SK-N-SH treated with all-trans-retinoic acid at 6 μM for 48 hours (cell line): ENCODE measurements around the gene PCBP3.

ENCODE experiments used
- ATAC-seq: fragments of 200-7000 bp; cut with Tn5 transposase; 3 replicates; pipeline ENCODE4 v1.9.1; 2020; ENCODE audit warnings: mild to moderate bottlenecking, moderate library complexity
- ARNTL ChIP-seq: fragments of 450-650 bp; formaldehyde crosslinking; IDR thresholded peaks from 2 replicates; pipeline ENCODE4 v1.5.0; 2020; ENCODE audit warnings: low read depth, mild to moderate bottlenecking, moderate library complexity, borderline replicate concordance
- BACH2 ChIP-seq: fragments of 250-450 bp; sonication (Bioruptor Pico); IDR thresholded peaks from 2 replicates; pipeline ENCODE4 v1.9.0; 2021; ENCODE audit warnings: mild to moderate bottlenecking, borderline replicate concordance
- CSDC2 ChIP-seq: fragments of 250-450 bp; sonication (Bioruptor Pico); IDR thresholded peaks from 2 replicates; pipeline ENCODE4 v1.5.0; 2020; ENCODE audit warnings: mild to moderate bottlenecking, moderate library complexity
- ESRRG ChIP-seq: fragments of 250-450 bp; sonication (Bioruptor Pico); IDR thresholded peaks from 2 replicates; pipeline ENCODE4 v1.6.1; 2021; ENCODE audit warnings: mild to moderate bottlenecking
- GLIS3 ChIP-seq: fragments of 250-450 bp; sonication (Bioruptor Pico); IDR thresholded peaks from 2 replicates; pipeline ENCODE4 v1.5.0; 2020; ENCODE audit warnings: mild to moderate bottlenecking, moderate library complexity
- ISL1 ChIP-seq: fragments of 250-450 bp; sonication (Bioruptor Pico); IDR thresholded peaks from 2 replicates; pipeline ENCODE4 v2.1.2; 2022; ENCODE audit warnings: mild to moderate bottlenecking, moderate library complexity
- OSR1 ChIP-seq: fragments of 250-450 bp; sonication (Bioruptor Pico); IDR thresholded peaks from 2 replicates; pipeline ENCODE4 v1.8.0; 2022; ENCODE audit warnings: moderate library complexity, mild to moderate bottlenecking, inconsistent platforms
- RARB ChIP-seq: fragments of 250-450 bp; sonication (Bioruptor Pico); IDR thresholded peaks from 2 replicates; pipeline ENCODE4 v1.8.0; 2021; ENCODE audit warnings: mild to moderate bottlenecking, moderate library complexity
- SNAI2 ChIP-seq: fragments of 250-450 bp; sonication (Bioruptor Pico); IDR thresholded peaks from 2 replicates; pipeline ENCODE4 v1.5.0; 2020; ENCODE audit warnings: mild to moderate bottlenecking, moderate library complexity
- TCF4 ChIP-seq: fragments of 250-450 bp; sonication (Bioruptor Pico); IDR thresholded peaks from 2 replicates; pipeline ENCODE4 v1.8.0; 2021; ENCODE audit warnings: mild to moderate bottlenecking, moderate library complexity, borderline replicate concordance
- ZC3H10 ChIP-seq: fragments of 250-450 bp; sonication (Bioruptor Pico); IDR thresholded peaks from 2 replicates; pipeline ENCODE4 v1.5.1; 2021; ENCODE audit warnings: mild to moderate bottlenecking, moderate library complexity
- ZFP3 ChIP-seq: fragments of 250-450 bp; sonication (Bioruptor Pico); IDR thresholded peaks from 2 replicates; pipeline ENCODE4 v1.5.0; 2020; ENCODE audit warnings: mild to moderate bottlenecking, moderate library complexity
- ZFP30 ChIP-seq: fragments of 450-650 bp; formaldehyde crosslinking; IDR thresholded peaks from 2 replicates; pipeline ENCODE4 v1.5.0; 2022; ENCODE audit warnings: mild to moderate bottlenecking, moderate library complexity
- ZNF565 ChIP-seq: fragments of 450-650 bp; formaldehyde crosslinking; conservative IDR thresholded peaks from 2 replicates; pipeline ENCODE4 v1.5.0; 2020; ENCODE audit warnings: low read depth, mild to moderate bottlenecking, moderate library complexity
- ZNF70 ChIP-seq: fragments of 450-650 bp; formaldehyde crosslinking; IDR thresholded peaks from 2 replicates; pipeline ENCODE4 v1.5.0; 2020; ENCODE audit warnings: mild to moderate bottlenecking, moderate library complexity
- TF ChIP-seq, protein P1 (sequence below): fragments of 250-450 bp; sonication (Bioruptor Pico); IDR thresholded peaks from 2 replicates; pipeline ENCODE4 v1.5.0; 2020; ENCODE audit warnings: mild to moderate bottlenecking, moderate library complexity
- TF ChIP-seq, protein P2 (sequence below): fragments of 250-450 bp; sonication (Bioruptor Pico); IDR thresholded peaks from 2 replicates; pipeline ENCODE4 v1.8.0; 2021; ENCODE audit warnings: low read depth, mild to moderate bottlenecking, moderate library complexity, borderline replicate concordance
- TF ChIP-seq, protein P3 (sequence below): fragments of 250-450 bp; sonication (Bioruptor Pico); IDR thresholded peaks from 2 replicates; pipeline ENCODE4 v1.5.1; 2021; ENCODE audit warnings: mild to moderate bottlenecking, moderate library complexity
- TF ChIP-seq, protein P4 (sequence below): fragments of 250-450 bp; sonication (Bioruptor Pico); IDR thresholded peaks from 2 replicates; pipeline ENCODE4 v1.5.1; 2020; ENCODE audit warnings: low read depth, mild to moderate bottlenecking, moderate library complexity
- TF ChIP-seq, protein P5 (sequence below): fragments of 250-450 bp; sonication (Bioruptor Pico); IDR thresholded peaks from 2 replicates; pipeline ENCODE4 v1.8.0; 2020; ENCODE audit warnings: mild to moderate bottlenecking, moderate library complexity, borderline replicate concordance

Gene PCBP3

DNA sequence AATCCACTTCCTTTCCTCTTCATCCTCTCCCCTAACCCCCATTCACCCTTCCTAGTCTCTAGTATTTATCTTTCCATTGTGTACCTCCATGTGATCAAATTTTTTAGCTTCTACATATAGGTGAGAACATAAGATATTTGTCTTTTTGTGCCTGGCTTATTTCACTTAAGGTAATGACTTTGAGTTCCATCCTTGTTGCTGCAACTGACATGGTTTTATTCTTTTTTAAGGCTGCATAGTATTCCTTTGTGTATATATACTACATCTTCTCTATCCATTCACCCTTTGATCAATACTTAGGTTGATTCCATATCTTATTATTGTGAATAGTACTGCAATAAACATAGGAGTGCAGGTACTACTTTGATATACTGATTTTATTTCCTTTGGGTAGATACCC lies 128.7 kb downstream of the PCBP3 start:
- no peak for ATAC-seq
- no peak for TF ChIP-seq ISL1 (CRISPR knock-in tag)
- TF ChIP-seq, protein P1, sequence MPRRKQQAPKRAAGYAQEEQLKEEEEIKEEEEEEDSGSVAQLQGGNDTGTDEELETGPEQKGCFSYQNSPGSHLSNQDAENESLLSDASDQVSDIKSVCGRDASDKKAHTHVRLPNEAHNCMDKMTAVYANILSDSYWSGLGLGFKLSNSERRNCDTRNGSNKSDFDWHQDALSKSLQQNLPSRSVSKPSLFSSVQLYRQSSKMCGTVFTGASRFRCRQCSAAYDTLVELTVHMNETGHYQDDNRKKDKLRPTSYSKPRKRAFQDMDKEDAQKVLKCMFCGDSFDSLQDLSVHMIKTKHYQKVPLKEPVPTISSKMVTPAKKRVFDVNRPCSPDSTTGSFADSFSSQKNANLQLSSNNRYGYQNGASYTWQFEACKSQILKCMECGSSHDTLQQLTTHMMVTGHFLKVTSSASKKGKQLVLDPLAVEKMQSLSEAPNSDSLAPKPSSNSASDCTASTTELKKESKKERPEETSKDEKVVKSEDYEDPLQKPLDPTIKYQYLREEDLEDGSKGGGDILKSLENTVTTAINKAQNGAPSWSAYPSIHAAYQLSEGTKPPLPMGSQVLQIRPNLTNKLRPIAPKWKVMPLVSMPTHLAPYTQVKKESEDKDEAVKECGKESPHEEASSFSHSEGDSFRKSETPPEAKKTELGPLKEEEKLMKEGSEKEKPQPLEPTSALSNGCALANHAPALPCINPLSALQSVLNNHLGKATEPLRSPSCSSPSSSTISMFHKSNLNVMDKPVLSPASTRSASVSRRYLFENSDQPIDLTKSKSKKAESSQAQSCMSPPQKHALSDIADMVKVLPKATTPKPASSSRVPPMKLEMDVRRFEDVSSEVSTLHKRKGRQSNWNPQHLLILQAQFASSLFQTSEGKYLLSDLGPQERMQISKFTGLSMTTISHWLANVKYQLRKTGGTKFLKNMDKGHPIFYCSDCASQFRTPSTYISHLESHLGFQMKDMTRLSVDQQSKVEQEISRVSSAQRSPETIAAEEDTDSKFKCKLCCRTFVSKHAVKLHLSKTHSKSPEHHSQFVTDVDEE (CRISPR knock-in tag): no peak
- no peak for TF ChIP-seq BACH2 (CRISPR knock-in tag)
- TF ChIP-seq ZNF70 (CRISPR knock-in tag): no peak

DNA sequence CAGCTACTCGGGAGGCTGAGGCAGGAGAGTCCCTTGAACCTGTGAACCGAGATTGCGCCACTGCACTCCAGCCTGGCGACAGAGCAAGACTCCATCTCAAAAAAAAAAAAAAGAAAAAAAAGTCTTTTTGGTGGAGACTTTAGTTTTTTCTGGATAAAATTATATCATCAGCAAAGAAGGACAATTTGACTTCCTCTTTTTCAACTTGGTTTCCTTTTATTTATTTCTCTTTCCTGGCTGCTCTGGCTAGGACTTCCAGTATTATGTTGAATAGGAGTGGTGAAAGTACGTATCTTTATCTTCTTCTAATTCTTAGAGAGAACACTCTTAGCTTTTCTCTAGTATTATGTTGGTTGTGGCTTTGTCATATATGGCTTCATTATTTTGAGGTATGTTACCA lies 130.8 kb downstream of the PCBP3 start:
- no peak for ATAC-seq
- TF ChIP-seq ISL1 (CRISPR knock-in tag) (no peak), SNAI2 (CRISPR knock-in tag) (no peak), ARNTL (CRISPR knock-in tag) (no peak), ZFP3 (CRISPR knock-in tag) (no peak), ZNF70 (CRISPR knock-in tag) (no peak), TCF4 (CRISPR knock-in tag) (no peak), GLIS3 (CRISPR knock-in tag) (no peak), OSR1 (CRISPR knock-in tag) (no peak), RARB (no peak)
- TF ChIP-seq, protein P2, sequence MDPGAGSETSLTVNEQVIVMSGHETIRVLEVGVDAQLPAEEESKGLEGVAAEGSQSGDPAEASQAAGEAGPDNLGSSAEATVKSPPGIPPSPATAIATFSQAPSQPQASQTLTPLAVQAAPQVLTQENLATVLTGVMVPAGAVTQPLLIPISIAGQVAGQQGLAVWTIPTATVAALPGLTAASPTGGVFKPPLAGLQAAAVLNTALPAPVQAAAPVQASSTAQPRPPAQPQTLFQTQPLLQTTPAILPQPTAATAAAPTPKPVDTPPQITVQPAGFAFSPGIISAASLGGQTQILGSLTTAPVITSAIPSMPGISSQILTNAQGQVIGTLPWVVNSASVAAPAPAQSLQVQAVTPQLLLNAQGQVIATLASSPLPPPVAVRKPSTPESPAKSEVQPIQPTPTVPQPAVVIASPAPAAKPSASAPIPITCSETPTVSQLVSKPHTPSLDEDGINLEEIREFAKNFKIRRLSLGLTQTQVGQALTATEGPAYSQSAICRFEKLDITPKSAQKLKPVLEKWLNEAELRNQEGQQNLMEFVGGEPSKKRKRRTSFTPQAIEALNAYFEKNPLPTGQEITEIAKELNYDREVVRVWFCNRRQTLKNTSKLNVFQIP (CRISPR knock-in tag): no peak
- TF ChIP-seq, protein P3, sequence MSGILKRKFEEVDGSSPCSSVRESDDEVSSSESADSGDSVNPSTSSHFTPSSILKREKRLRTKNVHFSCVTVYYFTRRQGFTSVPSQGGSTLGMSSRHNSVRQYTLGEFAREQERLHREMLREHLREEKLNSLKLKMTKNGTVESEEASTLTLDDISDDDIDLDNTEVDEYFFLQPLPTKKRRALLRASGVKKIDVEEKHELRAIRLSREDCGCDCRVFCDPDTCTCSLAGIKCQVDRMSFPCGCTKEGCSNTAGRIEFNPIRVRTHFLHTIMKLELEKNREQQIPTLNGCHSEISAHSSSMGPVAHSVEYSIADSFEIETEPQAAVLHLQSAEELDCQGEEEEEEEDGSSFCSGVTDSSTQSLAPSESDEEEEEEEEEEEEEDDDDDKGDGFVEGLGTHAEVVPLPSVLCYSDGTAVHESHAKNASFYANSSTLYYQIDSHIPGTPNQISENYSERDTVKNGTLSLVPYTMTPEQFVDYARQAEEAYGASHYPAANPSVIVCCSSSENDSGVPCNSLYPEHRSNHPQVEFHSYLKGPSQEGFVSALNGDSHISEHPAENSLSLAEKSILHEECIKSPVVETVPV (CRISPR knock-in tag): no peak

DNA sequence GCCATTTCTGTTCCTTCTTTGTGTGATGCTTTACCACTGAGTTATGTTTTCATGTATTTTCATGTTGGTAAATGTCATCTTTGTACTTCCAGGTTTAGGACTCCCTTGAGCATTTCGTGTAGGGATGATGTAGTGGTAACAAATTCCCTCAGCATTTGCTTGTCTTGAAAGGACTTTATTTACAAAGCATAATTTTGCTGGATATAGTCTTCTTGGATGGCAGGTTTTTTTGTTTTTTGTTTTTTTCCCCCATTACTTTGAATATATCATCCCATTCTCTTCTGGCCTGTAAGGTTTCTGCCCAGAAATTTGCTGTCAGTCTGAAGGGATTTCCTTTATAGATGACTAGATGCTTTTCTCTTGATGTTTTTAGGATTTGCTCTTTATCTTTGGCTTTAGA lies 133.4 kb downstream of the PCBP3 start:
- no peak for ATAC-seq
- no peak for TF ChIP-seq CSDC2
- TF ChIP-seq BACH2 (CRISPR knock-in tag): no peak
- no peak for TF ChIP-seq SNAI2 (CRISPR knock-in tag)
- no peak for TF ChIP-seq ZFP30 (CRISPR knock-in tag)
- TF ChIP-seq RARB: no peak
- TF ChIP-seq ZNF565 (CRISPR knock-in tag): no peak
- TF ChIP-seq, protein P4, sequence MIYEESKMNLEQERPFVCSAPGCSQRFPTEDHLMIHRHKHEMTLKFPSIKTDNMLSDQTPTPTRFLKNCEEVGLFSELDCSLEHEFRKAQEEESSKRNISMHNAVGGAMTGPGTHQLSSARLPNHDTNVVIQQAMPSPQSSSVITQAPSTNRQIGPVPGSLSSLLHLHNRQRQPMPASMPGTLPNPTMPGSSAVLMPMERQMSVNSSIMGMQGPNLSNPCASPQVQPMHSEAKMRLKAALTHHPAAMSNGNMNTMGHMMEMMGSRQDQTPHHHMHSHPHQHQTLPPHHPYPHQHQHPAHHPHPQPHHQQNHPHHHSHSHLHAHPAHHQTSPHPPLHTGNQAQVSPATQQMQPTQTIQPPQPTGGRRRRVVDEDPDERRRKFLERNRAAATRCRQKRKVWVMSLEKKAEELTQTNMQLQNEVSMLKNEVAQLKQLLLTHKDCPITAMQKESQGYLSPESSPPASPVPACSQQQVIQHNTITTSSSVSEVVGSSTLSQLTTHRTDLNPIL (CRISPR knock-in tag): no peak
- TF ChIP-seq, protein P3 (CRISPR knock-in tag): no peak
- TF ChIP-seq ISL1 (CRISPR knock-in tag): no peak
- no peak for TF ChIP-seq ZC3H10 (CRISPR knock-in tag)
- no peak for TF ChIP-seq TCF4 (CRISPR knock-in tag)
- no peak for TF ChIP-seq ZFP3 (CRISPR knock-in tag)
- TF ChIP-seq, protein P5, sequence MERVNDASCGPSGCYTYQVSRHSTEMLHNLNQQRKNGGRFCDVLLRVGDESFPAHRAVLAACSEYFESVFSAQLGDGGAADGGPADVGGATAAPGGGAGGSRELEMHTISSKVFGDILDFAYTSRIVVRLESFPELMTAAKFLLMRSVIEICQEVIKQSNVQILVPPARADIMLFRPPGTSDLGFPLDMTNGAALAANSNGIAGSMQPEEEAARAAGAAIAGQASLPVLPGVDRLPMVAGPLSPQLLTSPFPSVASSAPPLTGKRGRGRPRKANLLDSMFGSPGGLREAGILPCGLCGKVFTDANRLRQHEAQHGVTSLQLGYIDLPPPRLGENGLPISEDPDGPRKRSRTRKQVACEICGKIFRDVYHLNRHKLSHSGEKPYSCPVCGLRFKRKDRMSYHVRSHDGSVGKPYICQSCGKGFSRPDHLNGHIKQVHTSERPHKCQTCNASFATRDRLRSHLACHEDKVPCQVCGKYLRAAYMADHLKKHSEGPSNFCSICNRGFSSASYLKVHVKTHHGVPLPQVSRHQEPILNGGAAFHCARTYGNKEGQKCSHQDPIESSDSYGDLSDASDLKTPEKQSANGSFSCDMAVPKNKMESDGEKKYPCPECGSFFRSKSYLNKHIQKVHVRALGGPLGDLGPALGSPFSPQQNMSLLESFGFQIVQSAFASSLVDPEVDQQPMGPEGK (CRISPR knock-in tag): no peak
- no peak for TF ChIP-seq GLIS3 (CRISPR knock-in tag)
- TF ChIP-seq, protein P2 (CRISPR knock-in tag): no peak
- no peak for TF ChIP-seq ESRRG (CRISPR knock-in tag)
- no peak for TF ChIP-seq ZNF70 (CRISPR knock-in tag)
- no peak for TF ChIP-seq ARNTL (CRISPR knock-in tag)
- TF ChIP-seq, protein P1 (CRISPR knock-in tag): no peak
- TF ChIP-seq OSR1 (CRISPR knock-in tag): no peak
